K562 (cell line): ENCODE results near the gene TBXA2R. TPM values are rescaled to one million over a fixed set of nuclear protein-coding genes. Genes with fewer than 3 reads are reported as not detected.

Experiments used
- CEBPG ChIP-seq, 3 experiments: fragments of 200-800 bp in 1 of 3; sonication (Bioruptor generic) in 1 of 3; sonication (generic) in 1 of 3; formaldehyde crosslinking in 1 of 3; IDR thresholded peaks in 2 of 3; conservative IDR thresholded peaks in 1 of 3; 2 replicates each; pipeline versions ENCODE4 v1.6.1 to v1.8.0; 2016 to 2022; ENCODE audit warnings: missing compliant biosample characterization in 2 of 3, missing genetic modification characterization in 2 of 3, mild to moderate bottlenecking in 1 of 3, missing genetic modification reagents in 1 of 3
- CXXC5 ChIP-seq: fragments of 250-450 bp; sonication (Bioruptor Pico); IDR thresholded peaks from 2 replicates; pipeline ENCODE4 v1.8.0; 2022; ENCODE audit warnings: inconsistent platforms, mild to moderate bottlenecking, moderate library complexity
- DPF2 ChIP-seq: fragments of 450-650 bp; IDR thresholded peaks from 2 replicates; pipeline ENCODE4 v1.6.1; 2016
- FOXK2 ChIP-seq, 2 experiments: fragments of 450-650 bp; IDR thresholded peaks in 1 of 2; conservative IDR thresholded peaks in 1 of 2; 2 replicates each; pipeline ENCODE4 v1.6.1; 2016; ENCODE audit warnings: low read depth in 2 of 2, mild to moderate bottlenecking in 1 of 2
- FOXP1 ChIP-seq: sonication (generic); formaldehyde crosslinking; IDR thresholded peaks from 2 replicates; pipeline ENCODE4 v1.8.0; 2022; ENCODE audit warnings: mild to moderate bottlenecking, missing genetic modification reagents
- HDAC8 ChIP-seq: fragments of 450-650 bp; IDR thresholded peaks from 2 replicates; pipeline ENCODE4 v1.6.1; 2016; ENCODE audit warnings: mild to moderate bottlenecking, missing genetic modification characterization, moderate library complexity, missing compliant biosample characterization
- KLF6 ChIP-seq: fragments of 250-450 bp; sonication (Bioruptor Pico); IDR thresholded peaks from 2 replicates; pipeline ENCODE4 v1.4.0; 2020; ENCODE audit warnings: mild to moderate bottlenecking, moderate library complexity, borderline replicate concordance
- MAFK ChIP-seq: IDR thresholded peaks from 2 replicates; pipeline ENCODE4 v1.6.1; 2011; ENCODE audit warnings: low read length, improper control_type of control experiment
- NFIC ChIP-seq: fragments of 450-650 bp; IDR thresholded peaks from 2 replicates; pipeline ENCODE4 v1.6.1; 2017; ENCODE audit warnings: mild to moderate bottlenecking, inconsistent platforms
- POLR3G ChIP-seq: IDR thresholded peaks from 2 replicates; pipeline ENCODE4 v1.6.1; 2011; ENCODE audit not compliant: insufficient read length, insufficient replicate concordance; ENCODE audit errors: extremely low read depth
- RBFOX2 ChIP-seq: fragments of 200-400 bp; formaldehyde crosslinking; IDR thresholded peaks from 2 replicates; pipeline ENCODE4 v1.6.1; 2017; ENCODE audit warnings: low read depth, mild to moderate bottlenecking, low read length, moderate library complexity
- SRSF9 ChIP-seq: fragments of 200-400 bp; formaldehyde crosslinking; IDR thresholded peaks from 2 replicates; pipeline ENCODE4 v1.6.1; 2017; ENCODE audit warnings: low read depth, low read length, borderline replicate concordance
- STAT5B ChIP-seq: fragments of 250-450 bp; sonication (Bioruptor Pico); IDR thresholded peaks from 2 replicates; pipeline ENCODE4 v1.8.0; 2021; ENCODE audit warnings: mild to moderate bottlenecking, inconsistent platforms
- SUPT5H ChIP-seq: fragments of 450-650 bp; IDR thresholded peaks from 2 replicates; pipeline ENCODE4 v1.6.1; 2016
- YY1 ChIP-seq, 3 experiments: IDR thresholded peaks; 2 replicates each; pipeline ENCODE4 v1.6.1; 2011; ENCODE audit warnings: low read length in 2 of 3, mild to moderate bottlenecking in 2 of 3, moderate library complexity in 2 of 3, borderline replicate concordance in 1 of 3, control low read depth in 1 of 3, low read depth in 1 of 3; ENCODE audit not compliant: insufficient read depth in 3 of 3, insufficient replicate concordance in 2 of 3, control insufficient read depth in 1 of 3, insufficient read length in 1 of 3; ENCODE audit errors: extremely low read depth in 1 of 3
- ZFPM2 ChIP-seq: fragments of 250-450 bp; sonication (Bioruptor Pico); IDR thresholded peaks from 2 replicates; pipeline ENCODE4 v1.5.1; 2022; ENCODE audit warnings: mild to moderate bottlenecking
- ZNF140 ChIP-seq: fragments of 250-450 bp; sonication (Bioruptor Pico); IDR thresholded peaks from 2 replicates; pipeline ENCODE4 v1.8.0; 2021; ENCODE audit warnings: moderate library complexity, mild to moderate bottlenecking, inconsistent platforms
- ZNF184 ChIP-seq: sonication (generic); formaldehyde crosslinking; IDR thresholded peaks from 2 replicates; pipeline ENCODE4 v1.5.0; 2020; ENCODE audit warnings: missing genetic modification reagents
- ZNF316 ChIP-seq: fragments of 450-650 bp; IDR thresholded peaks from 2 replicates; pipeline ENCODE4 v1.6.1; 2016
- ZNF668 ChIP-seq: fragments of 250-450 bp; sonication (Bioruptor Pico); IDR thresholded peaks from 2 replicates; pipeline ENCODE4 v1.8.0; 2022; ENCODE audit warnings: mild to moderate bottlenecking, inconsistent platforms
- ZNF77 ChIP-seq: fragments of 250-450 bp; sonication (Bioruptor Pico); IDR thresholded peaks from 2 replicates; pipeline ENCODE4 v1.5.0; 2020
- polyA plus RNA-seq, 8 experiments: library from polyadenylated mRNA; depleted of rRNA in 4 of 8; stranded (reverse) in 5 of 8; unstranded in 3 of 8; fragments of >200 nt; fragmentation: Nextera tagmentation in 2 of 8; fragmentation: Illumina TruSeq in 1 of 8; extraction: Ambion mirVana in 2 of 8; extraction: Trizol in 1 of 8; gene quantifications; 2 replicates each; pipeline versions ENCODE4 v1.2.1 to v1.2.3, GENCODE V29; 2011 to 2014; ENCODE audit warnings: inconsistent platforms in 1 of 8, missing spikeins in 1 of 8
- total RNA-seq, 7 experiments: library from RNA; depleted of rRNA in 6 of 7; stranded (reverse); fragments of >200 nt in 6 of 7; fragmentation: Illumina TruSeq in 2 of 7; extraction: Trizol in 2 of 7; gene quantifications; 2 replicates each; pipeline versions ENCODE4 v1.2.1 to v1.2.3, GENCODE V29; 2011 to 2021; ENCODE audit warnings: low replicate concordance in 1 of 7
- TF ChIP-seq, protein P1 (sequence below): fragments of 450-650 bp; formaldehyde crosslinking; IDR thresholded peaks from 2 replicates; pipeline ENCODE4 v1.4.0; 2020; ENCODE audit warnings: mild to moderate bottlenecking, moderate library complexity
- TF ChIP-seq, protein P2 (sequence below), 2 experiments: fragments of 250-450 bp in 1 of 2; fragments of 450-650 bp in 1 of 2; sonication (Bioruptor Pico) in 1 of 2; IDR thresholded peaks; 2 replicates each; pipeline versions ENCODE4 v1.6.1 to v1.8.0; 2016 to 2021; ENCODE audit warnings: mild to moderate bottlenecking in 2 of 2, moderate library complexity in 2 of 2, missing compliant biosample characterization in 1 of 2, missing genetic modification characterization in 1 of 2
- TF ChIP-seq, protein P3 (sequence below): sonication (generic); formaldehyde crosslinking; IDR thresholded peaks from 2 replicates; pipeline ENCODE4 v1.8.0; 2022; ENCODE audit warnings: mild to moderate bottlenecking, missing genetic modification reagents
- TF ChIP-seq, protein P4 (sequence below): fragments of 250-450 bp; sonication (Bioruptor Pico); IDR thresholded peaks from 2 replicates; pipeline ENCODE4 v1.8.0; 2022; ENCODE audit warnings: inconsistent platforms

The TBXA2R gene
- total and polyA plus RNA-seq, 9 of the 15 experiments (the other 6 are each of a cell fraction or from before 2014, with no cell fraction given), result 1.5 to 24.0 (median 2.8) TPM

DNA sequence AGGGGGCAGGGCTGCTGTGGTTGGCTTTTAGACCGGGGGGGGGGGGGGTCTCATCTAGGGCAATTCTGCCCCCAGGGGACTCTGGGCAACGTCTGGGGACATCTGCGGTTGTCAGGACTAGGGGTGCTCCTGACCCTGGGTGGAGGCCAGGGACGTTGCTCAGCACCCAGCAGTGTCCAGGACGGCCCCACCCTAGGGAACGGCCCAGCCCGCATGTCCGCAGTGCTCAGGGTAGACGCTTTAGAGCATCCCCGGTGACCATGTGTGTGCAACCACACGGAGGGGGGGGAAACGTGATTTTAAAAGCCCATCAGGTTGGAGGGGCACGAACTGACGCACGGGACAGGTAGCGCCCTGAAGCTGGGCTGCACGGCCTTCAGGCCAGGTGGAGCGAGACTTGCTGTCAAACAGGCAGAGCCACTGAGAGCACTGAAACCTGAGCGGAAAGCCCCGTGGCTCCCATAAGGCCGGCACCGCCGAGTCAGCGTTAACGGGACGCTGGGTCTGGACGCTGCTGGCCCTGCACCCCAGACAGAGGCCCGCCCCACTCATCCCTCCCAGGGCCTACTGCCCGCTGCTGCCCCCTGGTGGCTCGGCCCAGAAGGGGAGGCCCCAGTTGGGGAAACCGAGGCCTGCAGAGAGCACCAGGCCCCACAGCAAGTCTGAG lies 11.6 kb upstream of the TBXA2R start (continued):
- TF ChIP-seq, protein P1, sequence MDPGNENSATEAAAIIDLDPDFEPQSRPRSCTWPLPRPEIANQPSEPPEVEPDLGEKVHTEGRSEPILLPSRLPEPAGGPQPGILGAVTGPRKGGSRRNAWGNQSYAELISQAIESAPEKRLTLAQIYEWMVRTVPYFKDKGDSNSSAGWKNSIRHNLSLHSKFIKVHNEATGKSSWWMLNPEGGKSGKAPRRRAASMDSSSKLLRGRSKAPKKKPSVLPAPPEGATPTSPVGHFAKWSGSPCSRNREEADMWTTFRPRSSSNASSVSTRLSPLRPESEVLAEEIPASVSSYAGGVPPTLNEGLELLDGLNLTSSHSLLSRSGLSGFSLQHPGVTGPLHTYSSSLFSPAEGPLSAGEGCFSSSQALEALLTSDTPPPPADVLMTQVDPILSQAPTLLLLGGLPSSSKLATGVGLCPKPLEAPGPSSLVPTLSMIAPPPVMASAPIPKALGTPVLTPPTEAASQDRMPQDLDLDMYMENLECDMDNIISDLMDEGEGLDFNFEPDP (CRISPR knock-in tag), result no peak
- no peak for TF ChIP-seq HDAC8 (tag)
- TF ChIP-seq, protein P2, sequence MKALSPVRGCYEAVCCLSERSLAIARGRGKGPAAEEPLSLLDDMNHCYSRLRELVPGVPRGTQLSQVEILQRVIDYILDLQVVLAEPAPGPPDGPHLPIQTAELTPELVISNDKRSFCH (CRISPR knock-in tag; IDR thresholded peaks at IDR 0.05), result no peak
- TF ChIP-seq, protein P2 (tag; IDR thresholded peaks at IDR 0.05), result no peak
- no peak for TF ChIP-seq SUPT5H
- TF ChIP-seq, protein P3, sequence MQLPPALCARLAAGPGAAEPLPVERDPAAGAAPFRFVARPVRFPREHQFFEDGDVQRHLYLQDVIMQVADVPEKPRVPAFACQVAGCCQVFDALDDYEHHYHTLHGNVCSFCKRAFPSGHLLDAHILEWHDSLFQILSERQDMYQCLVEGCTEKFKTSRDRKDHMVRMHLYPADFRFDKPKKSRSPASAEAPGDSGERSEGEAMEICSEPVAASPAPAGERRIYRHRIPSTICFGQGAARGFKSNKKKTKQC, result peak; percentile 49; the same call in 1 of the 2 replicates
- TF ChIP-seq SRSF9, result no peak
- TF ChIP-seq CEBPG (CRISPR knock-in tag; IDR thresholded peaks at IDR 0.05), result no peak
- no peak for TF ChIP-seq CEBPG (tag; conservative IDR thresholded peaks at IDR 0.05 in 1 of 2, IDR thresholded peaks at IDR 0.05 in 1 of 2)
- TF ChIP-seq ZNF316, result peak; percentile 97
- 0 out of 2 replicates have a peak, but pooled peaks have one; percentile 10 for TF ChIP-seq NFIC
- TF ChIP-seq, protein P4, sequence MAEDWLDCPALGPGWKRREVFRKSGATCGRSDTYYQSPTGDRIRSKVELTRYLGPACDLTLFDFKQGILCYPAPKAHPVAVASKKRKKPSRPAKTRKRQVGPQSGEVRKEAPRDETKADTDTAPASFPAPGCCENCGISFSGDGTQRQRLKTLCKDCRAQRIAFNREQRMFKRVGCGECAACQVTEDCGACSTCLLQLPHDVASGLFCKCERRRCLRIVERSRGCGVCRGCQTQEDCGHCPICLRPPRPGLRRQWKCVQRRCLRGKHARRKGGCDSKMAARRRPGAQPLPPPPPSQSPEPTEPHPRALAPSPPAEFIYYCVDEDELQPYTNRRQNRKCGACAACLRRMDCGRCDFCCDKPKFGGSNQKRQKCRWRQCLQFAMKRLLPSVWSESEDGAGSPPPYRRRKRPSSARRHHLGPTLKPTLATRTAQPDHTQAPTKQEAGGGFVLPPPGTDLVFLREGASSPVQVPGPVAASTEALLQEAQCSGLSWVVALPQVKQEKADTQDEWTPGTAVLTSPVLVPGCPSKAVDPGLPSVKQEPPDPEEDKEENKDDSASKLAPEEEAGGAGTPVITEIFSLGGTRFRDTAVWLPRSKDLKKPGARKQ, result no peak
- no peak for TF ChIP-seq STAT5B (CRISPR knock-in tag)
- peak; percentile 35; the same call in 1 of the 2 replicates for TF ChIP-seq CXXC5 (CRISPR knock-in tag)
- peak in 1 of 3 experiments; percentile 38 for TF ChIP-seq YY1 (IDR thresholded peaks at IDR 0.05; ENCODE audit: borderline replicate concordance in 1 of 3, control insufficient read depth in 1 of 3, extremely low read depth in 1 of 3, insufficient read depth in 3 of 3, insufficient read length in 1 of 3, insufficient replicate concordance in 2 of 3, low read depth in 1 of 3, low read length in 2 of 3)
- no peak for TF ChIP-seq ZNF184 (CRISPR knock-in tag)
- no peak for TF ChIP-seq ZNF140 (CRISPR knock-in tag)
- TF ChIP-seq FOXP1, result no peak
- peak; percentile 50; the same call in 1 of the 2 replicates for TF ChIP-seq RBFOX2
- no peak for TF ChIP-seq KLF6 (CRISPR knock-in tag)
- TF ChIP-seq ZFPM2, result no peak
- TF ChIP-seq POLR3G, result no peak
- no peak for TF ChIP-seq FOXK2 (conservative IDR thresholded peaks at IDR 0.05 in 1 of 2, IDR thresholded peaks at IDR 0.05 in 1 of 2; ENCODE audit: low read depth in 2 of 2)
- no peak for TF ChIP-seq DPF2
- no peak for TF ChIP-seq ZNF77 (CRISPR knock-in tag)
- TF ChIP-seq MAFK, result peak; percentile 86
- TF ChIP-seq ZNF668 (CRISPR knock-in tag), result no peak
